DOHH2 (cell line): ENCODE data around the gene FAM53B.

Source experiments
- H3F3A ChIP-seq: fragments of 200-600 bp; sonication (generic), shearing (Covaris generic); 2 replicates; pipeline ENCODE4 v1.6.0; 2016; ENCODE audit warnings: antibody characterized with exemption, mild to moderate bottlenecking; ENCODE audit not compliant: control insufficient read depth, insufficient read depth
- H3K27ac ChIP-seq: fragments of 200-600 bp; sonication (generic); 2 replicates; pipeline ENCODE4 v1.5.1; 2014; ENCODE audit warnings: low read depth, mild to moderate bottlenecking, low read length, moderate library complexity
- H3K27me3 ChIP-seq: fragments of 200-600 bp; sonication (generic); 2 replicates; pipeline ENCODE4 v1.6.1; 2014; ENCODE audit warnings: mild to moderate bottlenecking, low read length, mixed read lengths; ENCODE audit not compliant: control insufficient read depth
- H3K36me3 ChIP-seq: fragments of 200-600 bp; sonication (generic); 2 replicates; pipeline ENCODE4 v1.6.1; 2014; ENCODE audit warnings: mild to moderate bottlenecking, low read length, moderate library complexity, mixed read lengths; ENCODE audit not compliant: control insufficient read depth
- H3K4me1 ChIP-seq: fragments of 200-600 bp; sonication (generic); 2 replicates; pipeline ENCODE4 v1.6.1; 2014; ENCODE audit warnings: mild to moderate bottlenecking, low read length, mixed read lengths; ENCODE audit not compliant: control insufficient read depth
- H3K4me2 ChIP-seq: fragments of 200-600 bp; sonication (generic); 2 replicates; pipeline ENCODE4 v1.6.0; 2014; ENCODE audit warnings: mild to moderate bottlenecking, low read length, moderate library complexity
- H3K4me3 ChIP-seq: fragments of 200-600 bp; sonication (generic); 2 replicates; pipeline ENCODE4 v1.5.1; 2014; ENCODE audit warnings: mild to moderate bottlenecking, low read length, mixed read lengths
- H3K79me2 ChIP-seq: fragments of 200-600 bp; sonication (generic); 2 replicates; pipeline ENCODE4 v1.6.1; 2014; ENCODE audit warnings: mild to moderate bottlenecking, low read length, mixed read lengths; ENCODE audit not compliant: control insufficient read depth
- H3K9me2 ChIP-seq: fragments of 200-600 bp; sonication (generic); replicated peaks from 2 replicates; pipeline ENCODE4 v1.6.1; 2014; ENCODE audit warnings: mild to moderate bottlenecking, low read length, mixed read lengths; ENCODE audit not compliant: control insufficient read depth
- H3K9me3 ChIP-seq: fragments of 200-600 bp; sonication (generic); 2 replicates; pipeline ENCODE4 v1.6.1; 2014; ENCODE audit warnings: antibody characterized with exemption, low read length, mixed read lengths; ENCODE audit not compliant: control insufficient read depth, insufficient read depth
- H4K20me1 ChIP-seq: fragments of 200-600 bp; sonication (generic); 2 replicates; pipeline ENCODE4 v1.6.0; 2014; ENCODE audit warnings: low read depth, mild to moderate bottlenecking, antibody characterized with exemption, low read length, moderate library complexity; ENCODE audit not compliant: control insufficient read depth, insufficient read depth
- CTCF ChIP-seq: fragments of 200-600 bp; sonication (generic); IDR thresholded peaks from one replicate; pipeline ENCODE4 v1.5.1; 2014; ENCODE audit warnings: antibody characterized with exemption, mild to moderate bottlenecking, low read depth, low read length; ENCODE audit not compliant: poor library complexity, severe bottlenecking
- EZH2phosphoT487 ChIP-seq: fragments of 200-600 bp; sonication (generic); IDR thresholded peaks from 2 replicates; pipeline ENCODE4 v1.6.1; 2017; ENCODE audit warnings: borderline replicate concordance, mild to moderate bottlenecking, antibody characterized with exemption, low read length, moderate library complexity, mixed read lengths

FAM53B gene

DNA sequence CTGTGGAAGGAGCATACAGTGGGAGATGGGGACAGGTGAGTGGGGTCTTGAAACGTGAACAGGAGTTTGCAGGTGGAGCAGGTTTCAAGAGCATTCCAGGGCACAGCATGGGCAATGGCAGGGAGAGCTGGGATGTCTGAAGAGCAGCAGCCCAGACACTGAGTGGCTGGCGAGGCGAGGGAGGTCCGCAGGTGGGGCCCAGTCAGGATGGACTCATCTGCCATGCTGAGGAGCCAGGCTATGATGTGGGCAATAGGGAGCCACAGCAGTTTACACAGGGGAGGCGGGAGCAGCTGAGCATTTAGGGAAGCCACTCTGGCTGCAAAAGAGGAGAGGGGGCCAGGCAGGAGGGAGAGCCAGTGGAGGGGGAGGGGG, 138.7 kb downstream of the FAM53B start:
- no peaks in the 10 kb centered on the region for H3K36me3 ChIP-seq
- H3K4me3 ChIP-seq, result no peak overlapping the region
- peaks cover 4% of the 10 kb centered on the region; the same call in 1 of the 2 replicates for H3K27me3 ChIP-seq
- H3K9me2 ChIP-seq, result no peaks in the 10 kb centered on the region
- no peaks in the 10 kb centered on the region for H4K20me1 ChIP-seq
- H3K4me1 ChIP-seq, result peaks cover 48% of the 10 kb centered on the region
- no peaks in the 10 kb centered on the region for H3K9me3 ChIP-seq
- no peaks in the 10 kb centered on the region for H3F3A ChIP-seq
- TF ChIP-seq CTCF (no peak), EZH2phosphoT487 (no peak)
- no peak overlapping the region for H3K27ac ChIP-seq
- H3K79me2 ChIP-seq, result no peaks in the 10 kb centered on the region
- peak overlapping the region; percentile 29; the same call in 1 of the 2 replicates for H3K4me2 ChIP-seq

- Histone ChIP-seq H3K36me3 (no peaks in the 10 kb centered on the region), H3K4me3 (no peak overlapping the region), H3K27ac (no peak overlapping the region), H3F3A (no peaks in the 10 kb centered on the region), H3K4me2 (no peak overlapping the region), H3K27me3 (peaks cover 4% of the 10 kb centered on the region; the same call in 1 of the 2 replicates), H4K20me1 (no peaks in the 10 kb centered on the region), H3K79me2 (no peaks in the 10 kb centered on the region), H3K9me3 (no peaks in the 10 kb centered on the region), H3K9me2 (no peaks in the 10 kb centered on the region), H3K4me1 (peaks cover 52% of the 10 kb centered on the region)
- TF ChIP-seq EZH2phosphoT487 (no peak), CTCF (no peak)
Observed at GRCh38 chr10:124605001-124605370, 139.2 kb downstream of the FAM53B start.

DNA sequence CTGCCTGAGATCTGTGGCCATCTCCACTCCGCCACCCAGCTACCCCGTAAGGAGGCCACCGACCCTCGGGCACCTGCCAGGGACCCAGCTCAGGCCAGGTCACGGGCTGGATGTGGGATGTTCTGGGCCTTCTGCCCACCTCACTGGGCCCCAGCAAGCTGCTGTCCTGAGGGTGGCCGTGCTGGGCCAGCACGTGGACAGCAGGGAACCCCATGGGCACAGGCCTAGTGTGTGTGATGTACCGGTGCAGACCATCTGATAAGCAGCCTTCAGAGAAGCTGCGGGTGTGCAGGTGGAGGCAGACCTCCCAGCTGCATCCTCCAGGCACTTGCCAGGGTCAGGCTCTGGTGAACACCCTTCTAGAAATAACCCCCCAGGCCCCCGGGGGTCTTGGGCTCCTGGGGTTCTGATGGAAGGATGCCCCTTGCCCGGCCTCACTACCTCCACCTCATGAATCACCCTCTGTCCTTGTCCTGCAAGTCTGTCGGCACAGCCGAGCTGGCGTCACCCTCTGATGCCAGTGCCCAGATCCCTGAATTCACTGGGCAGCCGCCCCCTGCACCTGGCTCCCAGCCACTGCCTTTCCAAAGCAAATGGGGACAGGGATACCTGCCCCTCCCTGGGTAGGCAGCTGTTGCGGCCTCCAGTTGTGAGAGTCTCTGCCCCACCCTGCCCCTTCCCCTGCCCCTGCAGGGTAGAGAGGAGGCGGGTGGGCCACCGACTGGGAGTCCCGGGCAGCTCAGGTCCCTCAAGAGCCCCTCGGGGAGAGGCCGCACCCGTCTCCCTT, 139.8 kb downstream of the FAM53B start:
- Histone ChIP-seq H4K20me1 (no peaks in the 10 kb centered on the region), H3K4me3 (no peak overlapping the region), H3K9me2 (no peaks in the 10 kb centered on the region), H3K4me1 (peaks cover 52% of the 10 kb centered on the region), H3K4me2 (no peak overlapping the region), H3K36me3 (no peaks in the 10 kb centered on the region), H3K27me3 (peaks cover 4% of the 10 kb centered on the region; the same call in 1 of the 2 replicates), H3F3A (no peaks in the 10 kb centered on the region), H3K79me2 (no peaks in the 10 kb centered on the region), H3K27ac (no peak overlapping the region), H3K9me3 (no peaks in the 10 kb centered on the region)
- TF ChIP-seq EZH2phosphoT487 (no peak), CTCF (no peak)
